Heart left ventricle (tissue), 16 donors: Measurements from ENCODE around the gene RNF187. TPM values are rescaled to one million over a fixed set of nuclear protein-coding genes. Genes with fewer than 3 reads are reported as not detected.
"Not testable (repeated sequence)": the region's sequence is repeated elsewhere in the genome, so short reads cannot be mapped to it uniquely, and the experiment has no call there.

Experiments used
- ATAC-seq, 4 donors: fragments of 200-7000 bp; cut with Tn5 transposase; one replicate each; pipeline ENCODE4 v1.9.1; 2020 to 2022; ENCODE audit warnings: moderate library complexity in 4 of 4, mild to moderate bottlenecking in 3 of 4, moderate number of reproducible peaks in 1 of 4
- DNase-seq, 5 donors: peaks; one replicate each; pipeline ENCODE4 v3.0.0-alpha.2; 2020
- H3K27ac ChIP-seq, 12 donors: fragments of 200-600 bp; sonication (generic) in 4 of 12; one replicate each; pipeline versions ENCODE4 v1.5.0 to v1.8.0; 2016 to 2022; ENCODE audit warnings: mild to moderate bottlenecking in 2 of 12
- H3K27me3 ChIP-seq, 9 donors: fragments of 200-600 bp; sonication (generic) in 2 of 9; one replicate each; pipeline versions ENCODE4 v1.5.1 to v1.8.0; 2016 to 2022; ENCODE audit warnings: mild to moderate bottlenecking in 3 of 9
- H3K36me3 ChIP-seq, 9 donors: fragments of 200-600 bp; sonication (generic) in 2 of 9; one replicate each; pipeline versions ENCODE4 v1.5.0 to v1.8.0; 2018 to 2022; ENCODE audit warnings: mild to moderate bottlenecking in 2 of 9
- H3K4me1 ChIP-seq, 12 donors: fragments of 200-600 bp; sonication (generic) in 4 of 12; one replicate each; pipeline versions ENCODE4 v1.5.0 to v1.8.0; 2016 to 2022; ENCODE audit warnings: mild to moderate bottlenecking in 3 of 12
- H3K4me3 ChIP-seq, 12 donors: fragments of 200-600 bp; sonication (generic) in 4 of 12; one replicate each; pipeline versions ENCODE4 v1.5.0 to v1.8.0; 2017 to 2022; ENCODE audit warnings: mild to moderate bottlenecking in 9 of 12, moderate library complexity in 4 of 12
- H3K9me3 ChIP-seq, 12 donors: fragments of 200-600 bp; sonication (generic) in 4 of 12; one replicate each; pipeline versions ENCODE4 v1.5.0 to v1.8.0; 2016 to 2022; ENCODE audit warnings: mild to moderate bottlenecking in 1 of 12
- CTCF ChIP-seq, 12 donors: fragments of 200-600 bp; sonication (generic) in 4 of 12; IDR thresholded peaks; one replicate each; pipeline versions ENCODE4 v1.5.0 to v1.8.0; 2018 to 2022; ENCODE audit warnings: antibody characterized with exemption in 12 of 12, mild to moderate bottlenecking in 5 of 12
- POLR2A ChIP-seq, 2 donors: fragments of 450-650 bp; IDR thresholded peaks; one replicate each; pipeline ENCODE4 v1.6.1; 2017; ENCODE audit warnings: antibody characterized with exemption in 2 of 2, mild to moderate bottlenecking in 2 of 2, moderate library complexity in 2 of 2
- WGBS, 4 donors: extraction: QIAGEN DNeasy Blood & Tissue Kit in 2 of 4; methylation state at CpG; one replicate each; pipeline versions ENCODE4 v1.1.5 to v1.1.7; 2013 to 2018; 5-methylcytosine and 5-hydroxymethylcytosine counted together
- intact Hi-C, 10 donors: fragments of 100-400 bp; cut with DNase I; formaldehyde crosslinking; loops; one replicate each; pipeline versions ENCODE4 v1.11.1 to v1.14.2; 2022
- polyA plus RNA-seq, 2 donors: library from polyadenylated mRNA; stranded (reverse); fragments of 200-250 nt; gene quantifications; one replicate each; pipeline ENCODE4 v1.2.3, GENCODE V29; 2013
- total RNA-seq, 9 donors: library from RNA; depleted of rRNA in 2 of 9; stranded (reverse); fragments of >200 nt in 2 of 9; fragmentation: NEBNext Ultra II Directional in 3 of 9; extraction: Animal tissue kit (Norgen Biotek cat#: 25700) in 3 of 9; gene quantifications; one replicate each; pipeline versions ENCODE4 v1.1.0 to v1.2.4, GENCODE V29; 2016 to 2023
- donor health status: ischemic (EF 13 %, LVEDD 7.1; RV severe dilation, severe dysfunction).
- donor health status: healthy with polysubstance abuse.
- donor health status: DM: no; HTN: yes; CAD: no.
- donor health status: DM: no; HTN: no; CAD: no.
- donor health status: ischemic (EF 25% LVEDD 6.9; RV normal size, moderate dysfunction).
- donor health status: ischemic (EF 25% LVEDD 5.7; RV mildly dilated, moderate dysfunction).
- donor health status: healthy.
- donor health status: DM: yes; HTN: yes; CAD: no.
- donor health status: ischemic (EF 35%, LVEDD 5.7; RV mildly dilated, moderate dysfunction).
- donor health status: nonischemic (EF 11% LVEDD 7.7; RV severe dilation, severe dysfunction).
- donor health status: DM: yes; HTN: yes; CAD: no.
- donor health status: PGD.
- donor health status: ischemic (EF 29% LVEDD 5.4; RV normal size, mild dysfunction).
- donor health status: nonischemic (EF 23%, LVEDD 6.1; RV moderate dilation, normal function).

RNF187 gene
- total and polyA plus RNA-seq, 11 donors, result 26.1 to 96.3 (median 70.6) TPM

GRCh38 chr1:228500143-228500734 is 13.1 kb downstream of the RNF187 start:
- TF ChIP-seq CTCF (IDR thresholded peaks at IDR 0.05), result no peak
- no peak for TF ChIP-seq POLR2A (IDR thresholded peaks at IDR 0.05)
- Histone ChIP-seq H3K9me3 (no peaks in the 10 kb centered on the region), H3K27ac (peak overlapping the region in 1 of 12 donors; percentile 55), H3K4me3 (peak overlapping the region in 1 of 12 donors; percentile 49), H3K4me1 (peaks cover 0 to 19% (median 6%) of the 10 kb centered on the region in 12 donors), H3K27me3 (peaks cover 0 to 4% (median 0%) of the 10 kb centered on the region in 9 donors), H3K36me3 (peaks cover 0 to 22% (median 10%) of the 10 kb centered on the region in 9 donors)
- intact Hi-C loops, result no loop called here
- DNase-seq (no peak), ATAC-seq (no peak)
- WGBS, 4 donors, result 80 to 86% (median 84%) methylated on average over 8 of the region's 8 CpGs

GRCh38 chr1:228500901-228501871 is 14.0 kb downstream of the RNF187 start:
- 25 to 28% (median 26%) methylated on average over 17 to 23 of the region's 23 CpGs for WGBS, 4 donors
- Histone ChIP-seq H3K27me3 (peaks cover 0 to 4% (median 0%) of the 10 kb centered on the region in 9 donors), H3K4me3 (peak overlapping the region in 7 of 12 donors; percentile 4 to 42 (median 15)), H3K9me3 (no peaks in the 10 kb centered on the region), H3K36me3 (peaks cover 0 to 12% (median 1%) of the 10 kb centered on the region in 9 donors), H3K4me1 (peaks cover 0 to 19% (median 6%) of the 10 kb centered on the region in 12 donors), H3K27ac (no peak overlapping the region)
- TF ChIP-seq CTCF (IDR thresholded peaks at IDR 0.05), result peak; percentile 82 to 96 (median 90)
- no peak for TF ChIP-seq POLR2A (IDR thresholded peaks at IDR 0.05)
- intact Hi-C loops, result no loop called here
- ATAC-seq, result peak; percentile 62 to 93 (median 88)
- peak; percentile 73 to 87 (median 78) for DNase-seq

GRCh38 chr1:228502522-228502921 is 15.3 kb downstream of the RNF187 start:
- peaks cover 0 to 19% (median 6%) of the 10 kb centered on the region in 12 donors for H3K4me1 ChIP-seq
- no peak overlapping the region for H3K27ac ChIP-seq
- H3K9me3 ChIP-seq, result no peaks in the 10 kb centered on the region
- no peak overlapping the region for H3K4me3 ChIP-seq
- DNase-seq, result no peak
- 87 to 91% (median 90%) methylated on average over 5 of the region's 5 CpGs for WGBS, 4 donors
- ATAC-seq, result no peak
- H3K36me3 ChIP-seq, result peaks cover 0 to 5% (median 0%) of the 10 kb centered on the region in 9 donors
- TF ChIP-seq POLR2A (IDR thresholded peaks at IDR 0.05) (no peak), CTCF (IDR thresholded peaks at IDR 0.05) (no peak)
- intact Hi-C loops, result no loop called here
- H3K27me3 ChIP-seq, result peaks cover 0 to 4% (median 0%) of the 10 kb centered on the region in 9 donors

- H3K27me3 ChIP-seq, H3K9me3 ChIP-seq, H3K4me3 ChIP-seq, intact Hi-C loops, DNase-seq, ATAC-seq, H3K36me3 ChIP-seq, H3K27ac ChIP-seq, H3K4me1 ChIP-seq: not testable (repeated sequence)
- WGBS, 4 donors, result 77 to 88% (median 81%) methylated on average over 8 to 10 of the region's 11 CpGs
Measured at GRCh38 chr1:228505944-228506343, 18.8 kb downstream of the RNF187 start.
